Prostate gland (tissue), 2 donors: ENCODE data around the gene CCDC141.

ENCODE experiments used
- POLR2AphosphoS5 ChIP-seq: sonication (generic); formaldehyde crosslinking; IDR thresholded peaks from one replicate; pipeline ENCODE4 v1.6.1; 2017; ENCODE audit warnings: antibody characterized with exemption
- TF ChIP-seq, protein P1 (sequence below), 4 experiments: fragments of 200-600 bp in 2 of 4; fragments of 450-650 bp in 2 of 4; sonication (generic) in 2 of 4; IDR thresholded peaks; 1 replicate in 3 of 4; 2 replicates in 1 of 4; pipeline ENCODE4 v1.5.1; 2016 to 2019; ENCODE audit warnings: antibody characterized with exemption in 4 of 4, mild to moderate bottlenecking in 2 of 4, moderate library complexity in 2 of 4

DNA sequence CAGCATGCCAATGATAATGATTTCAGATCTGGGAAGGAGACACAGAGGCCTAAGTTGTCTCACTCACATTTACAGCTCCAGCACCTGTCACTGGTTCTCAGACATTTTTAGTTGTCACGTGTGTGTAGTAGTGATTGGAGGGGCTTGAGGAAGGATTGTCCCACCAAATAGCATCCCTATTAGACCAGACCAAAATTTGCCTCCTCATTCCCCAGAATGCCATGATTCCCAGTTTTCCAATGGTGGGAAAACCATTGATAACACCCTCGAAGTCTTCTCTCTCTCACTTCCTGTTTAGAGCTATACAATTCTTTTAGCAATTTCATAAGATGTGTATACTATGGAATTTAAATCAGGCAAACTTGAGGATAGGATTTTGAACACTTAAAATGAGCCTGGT, 52.5 kb downstream of the CCDC141 start:
- TF ChIP-seq, protein P1, sequence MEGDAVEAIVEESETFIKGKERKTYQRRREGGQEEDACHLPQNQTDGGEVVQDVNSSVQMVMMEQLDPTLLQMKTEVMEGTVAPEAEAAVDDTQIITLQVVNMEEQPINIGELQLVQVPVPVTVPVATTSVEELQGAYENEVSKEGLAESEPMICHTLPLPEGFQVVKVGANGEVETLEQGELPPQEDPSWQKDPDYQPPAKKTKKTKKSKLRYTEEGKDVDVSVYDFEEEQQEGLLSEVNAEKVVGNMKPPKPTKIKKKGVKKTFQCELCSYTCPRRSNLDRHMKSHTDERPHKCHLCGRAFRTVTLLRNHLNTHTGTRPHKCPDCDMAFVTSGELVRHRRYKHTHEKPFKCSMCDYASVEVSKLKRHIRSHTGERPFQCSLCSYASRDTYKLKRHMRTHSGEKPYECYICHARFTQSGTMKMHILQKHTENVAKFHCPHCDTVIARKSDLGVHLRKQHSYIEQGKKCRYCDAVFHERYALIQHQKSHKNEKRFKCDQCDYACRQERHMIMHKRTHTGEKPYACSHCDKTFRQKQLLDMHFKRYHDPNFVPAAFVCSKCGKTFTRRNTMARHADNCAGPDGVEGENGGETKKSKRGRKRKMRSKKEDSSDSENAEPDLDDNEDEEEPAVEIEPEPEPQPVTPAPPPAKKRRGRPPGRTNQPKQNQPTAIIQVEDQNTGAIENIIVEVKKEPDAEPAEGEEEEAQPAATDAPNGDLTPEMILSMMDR (IDR thresholded peaks at IDR 0.05): no peak
- no peak for TF ChIP-seq POLR2AphosphoS5
